Stomach (tissue), 4 donors: ENCODE results near the gene ANTXRL.

ENCODE experiments used
- CTCF ChIP-seq, 7 experiments: fragments of 450-650 bp in 4 of 7; fragments of 200-600 bp in 3 of 7; sonication (generic) in 3 of 7; IDR thresholded peaks; one replicate each; pipeline ENCODE4 v1.5.1; 2016 to 2019; ENCODE audit warnings: antibody characterized with exemption in 7 of 7, control low read depth in 2 of 7, mild to moderate bottlenecking in 1 of 7
- EP300 ChIP-seq: sonication (generic); formaldehyde crosslinking; IDR thresholded peaks from one replicate; pipeline ENCODE4 v1.6.1; 2017; ENCODE audit warnings: antibody characterized with exemption
- POLR2A ChIP-seq, 4 donors: fragments of 450-650 bp; IDR thresholded peaks; one replicate each; pipeline ENCODE4 v1.6.1; 2016; ENCODE audit warnings: antibody characterized with exemption in 4 of 4, control low read depth in 2 of 4, mild to moderate bottlenecking in 1 of 4, moderate library complexity in 1 of 4
- POLR2AphosphoS5 ChIP-seq, 3 donors: sonication (generic); formaldehyde crosslinking; IDR thresholded peaks; one replicate each; pipeline ENCODE4 v1.6.1; 2016; ENCODE audit warnings: antibody characterized with exemption in 3 of 3

GRCh38 chr10:46285300-46285699 lies 1.5 kb upstream of the ANTXRL start:
- TF ChIP-seq CTCF (IDR thresholded peaks at IDR 0.05): no peak
- no peak for TF ChIP-seq POLR2AphosphoS5 (IDR thresholded peaks at IDR 0.05)
- no peak for TF ChIP-seq EP300
- no peak for TF ChIP-seq POLR2A (IDR thresholded peaks at IDR 0.05)
